H1 (cell line): Measurements from ENCODE around the gene CBARP. TPM values are rescaled to one million over a fixed set of nuclear protein-coding genes. Genes with fewer than 3 reads are reported as not detected.
A peak's percentile ranks its signal among the peaks of the same experiment; 100 is the strongest.

ENCODE experiments used
- CTCF ChIA-PET: fragments of 300-600 bp; sonication (Branson Sonifier 250); formaldehyde crosslinking; loops from one replicate; lab custom pipeline; 2021; ENCODE audit not compliant: partially characterized antibody; lab: Charles Lee
- POLR2A ChIA-PET: fragments of 300-600 bp; sonication (Branson Sonifier 250); formaldehyde crosslinking; loops from one replicate; lab custom pipeline; 2021; ENCODE audit warnings: inconsistent platforms; ENCODE audit not compliant: partially characterized antibody; lab: Charles Lee
- DNase-seq, 2 experiments: peaks; one replicate each; pipeline versions ENCODE4 v3.0.0 to v3.0.0-alpha.2; 2010 to 2022; ENCODE audit warnings: low spot score in 2 of 2, low read depth in 1 of 2, mixed read lengths in 1 of 2
- FAIRE-seq: peaks from 2 replicates; lab custom pipeline; 2011; peaks lifted over from hg19 to GRCh38; lab: Jason Lieb, UNC
- H2AFZ ChIP-seq: 2 replicates; pipeline ENCODE4 v1.8.1; 2012; ENCODE audit warnings: low read length, inconsistent platforms
- H2AK5ac ChIP-seq: 2 replicates; pipeline ENCODE4 v1.6.1; 2013; ENCODE audit warnings: low read depth, low read length
- H2BK120ac ChIP-seq: replicated peaks from 2 replicates; pipeline ENCODE3; 2013; ENCODE audit warnings: low read depth, low read length, inconsistent platforms
- H2BK12ac ChIP-seq: 2 replicates; pipeline ENCODE4 v1.6.1; 2013; ENCODE audit warnings: low read depth, low read length
- H2BK15ac ChIP-seq: 2 replicates; pipeline ENCODE4 v1.6.1; 2013; ENCODE audit warnings: low read length
- H2BK20ac ChIP-seq: 2 replicates; pipeline ENCODE4 v1.6.1; 2013; ENCODE audit warnings: low read length
- H2BK5ac ChIP-seq: 2 replicates; pipeline ENCODE4 v1.6.1; 2013; ENCODE audit warnings: low read depth, low read length
- H3K14ac ChIP-seq: 2 replicates; pipeline ENCODE4 v1.6.1; 2013; ENCODE audit warnings: inconsistent platforms; ENCODE audit not compliant: insufficient read length
- H3K18ac ChIP-seq: 2 replicates; pipeline ENCODE4 v1.6.1; 2013; ENCODE audit warnings: low read length; ENCODE audit errors: extremely low read depth
- H3K23ac ChIP-seq: 2 replicates; pipeline ENCODE4 v1.6.1; 2013; ENCODE audit warnings: inconsistent platforms; ENCODE audit not compliant: insufficient read length
- H3K23me2 ChIP-seq: 2 replicates; pipeline ENCODE4 v1.6.1; 2013; ENCODE audit warnings: low read depth, low read length
- H3K27ac ChIP-seq: 2 replicates; pipeline ENCODE4 v1.6.1; 2011; ENCODE audit warnings: low read depth, low read length, inconsistent platforms
- H3K27me3 ChIP-seq, 4 experiments: replicated peaks in 1 of 4; 1 replicate in 1 of 4; 2 replicates in 3 of 4; pipeline versions ENCODE4 v1.6.1 to v1.8.1; 2011 to 2013; ENCODE audit warnings: low read length in 3 of 4, mild to moderate bottlenecking in 3 of 4, inconsistent platforms in 2 of 4, mixed read lengths in 2 of 4, moderate library complexity in 1 of 4; ENCODE audit not compliant: control insufficient read depth in 3 of 4, insufficient read depth in 3 of 4; ENCODE audit errors: extremely low read depth in 1 of 4
- H3K36me3 ChIP-seq, 4 experiments: 2 replicates each; pipeline versions ENCODE4 v1.6.1 to v1.8.1; 2011 to 2013; ENCODE audit warnings: mild to moderate bottlenecking in 4 of 4, low read length in 3 of 4, moderate library complexity in 2 of 4, control low read depth in 1 of 4, inconsistent platforms in 1 of 4; ENCODE audit not compliant: insufficient read depth in 4 of 4, control insufficient read depth in 2 of 4
- H3K4ac ChIP-seq: replicated peaks from 2 replicates; pipeline ENCODE3; 2013; ENCODE audit warnings: low read length, low read depth, mixed read lengths, inconsistent platforms; ENCODE audit not compliant: insufficient read length
- H3K4me1 ChIP-seq, 4 experiments: replicated peaks in 1 of 4; 1 replicate in 1 of 4; 2 replicates in 3 of 4; pipeline versions ENCODE4 v1.6.1 to v1.8.1; 2011 to 2013; ENCODE audit warnings: low read length in 3 of 4, inconsistent platforms in 2 of 4, mixed read lengths in 1 of 4; ENCODE audit not compliant: insufficient read depth in 4 of 4, control insufficient read depth in 3 of 4
- H3K4me2 ChIP-seq, 2 experiments: 2 replicates each; pipeline versions ENCODE4 v1.6.1 to v1.8.1; 2011 to 2013; ENCODE audit warnings: low read depth in 2 of 2, low read length in 2 of 2, control low read depth in 1 of 2, inconsistent platforms in 1 of 2, mild to moderate bottlenecking in 1 of 2; ENCODE audit not compliant: insufficient read depth in 1 of 2
- H3K4me3 ChIP-seq, 4 experiments: fragments of 200-600, 300-600 bp in 1 of 4; sonication (generic), shearing (Covaris generic), sonication (Bioruptor Twin) in 1 of 4; 2 replicates each; pipeline versions ENCODE4 v1.5.1 to v1.8.1; 2011 to 2016; ENCODE audit warnings: low read length in 4 of 4, low read depth in 3 of 4, control low read depth in 2 of 4, inconsistent platforms in 2 of 4, mild to moderate bottlenecking in 2 of 4, mixed read lengths in 1 of 4, moderate library complexity in 1 of 4; ENCODE audit not compliant: insufficient read depth in 2 of 4; ENCODE audit errors: extremely low read depth in 1 of 4
- H3K56ac ChIP-seq: replicated peaks from 2 replicates; pipeline ENCODE3; 2013; ENCODE audit warnings: low read depth, mild to moderate bottlenecking, mixed read lengths, low read length, inconsistent platforms; ENCODE audit not compliant: insufficient read length
- H3K79me1 ChIP-seq: 2 replicates; pipeline ENCODE4 v1.6.1; 2013; ENCODE audit warnings: low read depth, low read length, control low read depth
- H3K79me2 ChIP-seq, 2 experiments: 2 replicates each; pipeline versions ENCODE4 v1.6.1 to v1.8.1; 2012 to 2013; ENCODE audit warnings: low read length in 2 of 2, mild to moderate bottlenecking in 2 of 2, inconsistent platforms in 1 of 2; ENCODE audit not compliant: insufficient read depth in 2 of 2, control insufficient read depth in 1 of 2
- H3K9ac ChIP-seq, 4 experiments: replicated peaks in 1 of 4; 1 replicate in 1 of 4; 2 replicates in 3 of 4; pipeline versions ENCODE4 v1.6.1 to v1.8.1; 2011 to 2013; ENCODE audit warnings: low read depth in 3 of 4, low read length in 3 of 4, control low read depth in 2 of 4, mild to moderate bottlenecking in 2 of 4, moderate library complexity in 2 of 4, inconsistent platforms in 1 of 4; ENCODE audit errors: extremely low read depth in 1 of 4
- H3K9me3 ChIP-seq, 2 experiments: 2 replicates each; pipeline versions ENCODE4 v1.6.1 to v1.8.1; 2012 to 2013; ENCODE audit warnings: mild to moderate bottlenecking in 2 of 2, moderate library complexity in 2 of 2, control low read depth in 1 of 2, inconsistent platforms in 1 of 2, low read depth in 1 of 2, low read length in 1 of 2, mixed read lengths in 1 of 2; ENCODE audit not compliant: insufficient read depth in 2 of 2
- H4K20me1 ChIP-seq, 2 experiments: replicated peaks in 1 of 2; 2 replicates each; pipeline versions ENCODE3 to v1.8.1; 2011 to 2013; ENCODE audit warnings: inconsistent platforms in 2 of 2, low read length in 2 of 2, mild to moderate bottlenecking in 1 of 2; ENCODE audit not compliant: insufficient read depth in 2 of 2, control insufficient read depth in 1 of 2
- H4K5ac ChIP-seq: 2 replicates; pipeline ENCODE4 v1.6.1; 2013; ENCODE audit warnings: low read length, low read depth, mixed read lengths, inconsistent platforms; ENCODE audit not compliant: insufficient read length
- H4K8ac ChIP-seq: 2 replicates; pipeline ENCODE4 v1.8.0; 2013; ENCODE audit warnings: mild to moderate bottlenecking, moderate library complexity, low read length, inconsistent platforms; ENCODE audit not compliant: insufficient read depth; ENCODE audit errors: extremely low read depth
- H4K91ac ChIP-seq: replicated peaks from 2 replicates; pipeline ENCODE3; 2013; ENCODE audit warnings: low read length, mixed read lengths, inconsistent platforms; ENCODE audit not compliant: insufficient read length
- E2F6 ChIP-seq: IDR thresholded peaks from 2 replicates; pipeline ENCODE4 v1.6.1; 2012; ENCODE audit warnings: inconsistent platforms
- KDM4A ChIP-seq: IDR thresholded peaks from one replicate; pipeline ENCODE4 v1.7.1; 2012; ENCODE audit warnings: low read depth, mild to moderate bottlenecking, moderate library complexity, low read length, inconsistent platforms; ENCODE audit not compliant: severe bottlenecking
- RFX5 ChIP-seq: IDR thresholded peaks from 2 replicates; pipeline ENCODE4 v1.6.1; 2011; ENCODE audit warnings: low read depth, low read length, improper control_type of control experiment, borderline replicate concordance
- SUZ12 ChIP-seq: fragments of 200-600 bp; sonication (generic); IDR thresholded peaks from 2 replicates; pipeline ENCODE4 v1.6.1; 2012; ENCODE audit warnings: mild to moderate bottlenecking, inconsistent platforms, low read length, moderate library complexity, mixed read lengths
- WGBS, 2 experiments: shearing (Covaris generic) in 1 of 2; methylation state at CpG; one replicate each; pipeline versions ENCODE4 v1.1.6 to v1.1.7; 2013 to 2015; ENCODE audit warnings: low lambda C conversion rate in 2 of 2, mixed read lengths in 2 of 2, inconsistent platforms in 1 of 2, low coverage in 1 of 2, missing lambda C conversion rate in 1 of 2; ENCODE audit not compliant: insufficient replicate concordance in 2 of 2, insufficient coverage in 1 of 2, insufficient read length in 1 of 2; ENCODE audit errors: extremely low coverage in 1 of 2, missing lambda C conversion rate in 1 of 2; 5-methylcytosine and 5-hydroxymethylcytosine counted together
- polyA plus RNA-seq, 7 experiments: library from polyadenylated mRNA; depleted of rRNA in 3 of 7; stranded (reverse) in 5 of 7; unstranded in 2 of 7; fragments of >200 nt in 5 of 7; fragments of 200-250 nt in 2 of 7; gene quantifications; 1 replicate in 5 of 7; 2 replicates in 1 of 7; 4 replicates in 1 of 7; pipeline versions ENCODE4 v1.2.1 to v1.2.3, GENCODE V29; 2011 to 2013; ENCODE audit warnings: missing spikeins in 2 of 7, mixed read lengths in 2 of 7
- total RNA-seq: library from RNA; stranded (reverse); fragmentation: NEBNext Ultra II Directional; extraction: Animal tissue kit (Norgen Biotek cat#: 25700); gene quantifications from 2 replicates; pipeline ENCODE4 v1.2.1, GENCODE V29; 2021

CBARP gene
- total and polyA plus RNA-seq, 2 of the 8 experiments (the other 6 are each of a cell fraction or from before 2014, with no cell fraction given), result 4.9 to 14.7 TPM

GRCh38 chr19:1284979-1285736 lies 47.4 kb upstream of the CBARP start:
- no peak overlapping the region for H4K5ac ChIP-seq
- H3K27me3 ChIP-seq, result peaks cover 0 to 21% (median 12%) of the 10 kb centered on the region in 4 experiments; a peak in 5 of 7 replicates
- H2BK15ac ChIP-seq, result peak overlapping the region; percentile 99; the same call in 1 of the 2 replicates
- WGBS, 2 experiments, result 38% methylated on average over 26 of the region's 51 CpGs; no CpG with 5 or more reads in 1 of the 2 experiments
- peaks cover 0 to 20% (median 9%) of the 10 kb centered on the region in 4 experiments; a peak in 5 of 7 replicates for H3K4me1 ChIP-seq
- no peaks in the 10 kb centered on the region for H3K79me2 ChIP-seq
- 0 out of 2 replicates have a peak overlapping the region, but pooled peaks have one; percentile 93 for H2BK20ac ChIP-seq
- no peaks in the 10 kb centered on the region for H3K9me3 ChIP-seq
- no peak overlapping the region for H2BK5ac ChIP-seq
- H3K9ac ChIP-seq, result no peak overlapping the region; a peak in 1 of 7 replicates
- CTCF ChIA-PET, result interaction anchor here (0.6 to 2.3 kb wide), 11 partner anchors 19 to 94 kb away, joined by 3 to 6 read pairs (median 3); no protein-coding TSS in a partner anchor
- peak overlapping the region; percentile 53 to 84; a peak in 3 of 4 replicates for H3K4me2 ChIP-seq
- H3K23me2 ChIP-seq, result peaks cover 5% of the 10 kb centered on the region; the same call in 1 of the 2 replicates
- H3K18ac ChIP-seq, result peak overlapping the region; percentile 62
- peak overlapping the region; percentile 89 for H4K8ac ChIP-seq
- POLR2A ChIA-PET, result interaction anchor here (0.5 to 3.7 kb wide), 11 partner anchors 10 to 764 kb away, joined by 3 to 35 read pairs (median 3); partner anchors contain the start of genes CIRBP and FAM174C
- no peaks in the 10 kb centered on the region for H3K79me1 ChIP-seq
- H3K23ac ChIP-seq, result no peak overlapping the region
- H3K36me3 ChIP-seq, result no peaks in the 10 kb centered on the region
- 0 out of 2 replicates have a peak overlapping the region, but pooled peaks have one; percentile 23 for H2AFZ ChIP-seq
- H2AK5ac ChIP-seq, result 0 out of 2 replicates have a peak overlapping the region, but pooled peaks have one; percentile 3
- H3K4me3 ChIP-seq, result peak overlapping the region; percentile 24 to 63 (median 37); a peak in 7 of 8 replicates
- H2BK120ac ChIP-seq, result peak overlapping the region; percentile 33
- FAIRE-seq (no peak), DNase-seq (peak in 1 of 2 experiments; percentile 71)
- peak overlapping the region; percentile 54 for H4K91ac ChIP-seq
- TF ChIP-seq KDM4A, result peak; percentile 57
- no peak for TF ChIP-seq E2F6
- TF ChIP-seq SUZ12, result 0 out of 2 replicates have a peak, but pooled peaks have one; percentile 39
- TF ChIP-seq RFX5, result no peak
- H4K20me1 ChIP-seq, result peaks cover 0 to 2% of the 10 kb centered on the region in 2 experiments
- H3K56ac ChIP-seq, result peak overlapping the region; percentile 59
- peak overlapping the region; percentile 89 for H2BK12ac ChIP-seq
- no peak overlapping the region for H3K14ac ChIP-seq
- no peak overlapping the region for H3K27ac ChIP-seq
- peak overlapping the region; percentile 96 for H3K4ac ChIP-seq
